CD4-positive, alpha-beta T cell (primary cell): ENCODE measurements around the gene MYO5A. TPM values are rescaled to one million over a fixed set of nuclear protein-coding genes. Genes with fewer than 3 reads are reported as not detected.

ENCODE experiments used
- ATAC-seq: fragments of 200-7000 bp; cut with Tn5 transposase; one replicate; pipeline ENCODE4 v1.10.0; 2022; ENCODE audit warnings: mild to moderate bottlenecking; ENCODE audit not compliant: poor library complexity
- CTCF ChIA-PET: fragments of 350-600 bp; sonication (Branson Sonifier 250); formaldehyde crosslinking; loops from one replicate; lab custom pipeline; 2021; ENCODE audit warnings: antibody characterized with exemption, inconsistent platforms; lab: Charles Lee
- POLR2A ChIA-PET: fragments of 350-600 bp; sonication (Branson Sonifier 250); formaldehyde crosslinking; loops from one replicate; lab custom pipeline; 2021; ENCODE audit warnings: antibody characterized with exemption, inconsistent platforms; lab: Charles Lee
- DNase-seq, 14 experiments: peaks; one replicate each; pipeline ENCODE4 v3.0.0-alpha.2; 2013 to 2020; ENCODE audit warnings: mixed read lengths in 2 of 14
- H3K27ac ChIP-seq, 2 donors: one replicate each; pipeline versions ENCODE4 v1.5.1 to v1.7.0; 2013; ENCODE audit warnings: low read length in 2 of 2, low read depth in 1 of 2, mild to moderate bottlenecking in 1 of 2
- H3K27me3 ChIP-seq, 2 experiments: 1 replicate in 1 of 2; 2 replicates in 1 of 2; pipeline versions ENCODE4 v1.6.1 to v1.7.0; 2013; ENCODE audit warnings: low read length in 2 of 2, control low read depth in 1 of 2, mild to moderate bottlenecking in 1 of 2, moderate library complexity in 1 of 2; ENCODE audit not compliant: insufficient read depth in 2 of 2, control insufficient read depth in 1 of 2
- H3K36me3 ChIP-seq: one replicate; pipeline ENCODE4 v1.6.1; 2013; ENCODE audit warnings: low read length, control low read depth; ENCODE audit not compliant: insufficient read depth
- H3K4me1 ChIP-seq: one replicate; pipeline ENCODE4 v1.6.1; 2013; ENCODE audit warnings: low read length, control low read depth; ENCODE audit not compliant: insufficient read depth
- H3K4me3 ChIP-seq: one replicate; pipeline ENCODE4 v1.5.1; 2013; ENCODE audit warnings: mild to moderate bottlenecking, low read length, moderate library complexity
- H3K9me3 ChIP-seq, 2 experiments: 1 replicate in 1 of 2; 2 replicates in 1 of 2; pipeline versions ENCODE4 v1.6.1 to v1.7.0; 2013; ENCODE audit warnings: low read length in 2 of 2, mild to moderate bottlenecking in 2 of 2, control low read depth in 1 of 2, moderate library complexity in 1 of 2; ENCODE audit not compliant: control insufficient read depth in 1 of 2, insufficient read depth in 1 of 2
- H3K27ac Mint-ChIP-seq: one replicate; pipeline ENCODE4 v1.8.0; 2020; ENCODE audit warnings: mixed read lengths
- H3K27me3 Mint-ChIP-seq: one replicate; pipeline ENCODE4 v1.8.0; 2021; ENCODE audit warnings: mixed read lengths
- H3K36me3 Mint-ChIP-seq: one replicate; pipeline ENCODE4 v1.8.0; 2021; ENCODE audit warnings: low read depth, mixed read lengths
- H3K4me1 Mint-ChIP-seq: one replicate; pipeline ENCODE4 v1.8.0; 2021; ENCODE audit warnings: low read depth, mixed read lengths
- H3K4me3 Mint-ChIP-seq: one replicate; pipeline ENCODE4 v1.8.0; 2020; ENCODE audit warnings: mild to moderate bottlenecking, mixed read lengths
- H3K9me3 Mint-ChIP-seq: one replicate; pipeline ENCODE4 v1.8.0; 2020; ENCODE audit warnings: mixed read lengths
- CTCF ChIP-seq: fragments of 200-600 bp; IDR thresholded peaks from one replicate; pipeline ENCODE4 v1.8.0; 2022; ENCODE audit warnings: antibody characterized with exemption, mild to moderate bottlenecking
- intact Hi-C, 2 experiments: fragments of 100-400 bp; cut with DNase I in 1 of 2; cut with micrococcal nuclease in 1 of 2; formaldehyde crosslinking; loops; one replicate each; pipeline versions ENCODE4 v1.15.1 to v1.9.0; 2023 to 2025; cut with DNase I, micrococcal nuclease
- total RNA-seq, 174 experiments: library from RNA in 2 of 174; stranded (reverse) in 2 of 174; gene quantifications; one replicate each; pipeline ENCODE4 v1.2.3 and lab custom pipeline; 2021 to 2026

The MYO5A gene
- total RNA-seq, 2 experiments from 2014 or later = 25.5 TPM

- Mint-ChIP-seq H3K4me1 (no peaks in the 10 kb centered on the region), H3K9me3 (no peaks in the 10 kb centered on the region), H3K36me3 (peaks cover 68% of the 10 kb centered on the region), H3K27ac (no peak overlapping the region), H3K27me3 (no peaks in the 10 kb centered on the region), H3K4me3 (no peak overlapping the region)
- Histone ChIP-seq H3K4me1 (no peaks in the 10 kb centered on the region), H3K27ac (no peak overlapping the region), H3K4me3 (no peak overlapping the region), H3K9me3 (no peaks in the 10 kb centered on the region), H3K27me3 (no peaks in the 10 kb centered on the region), H3K36me3 (peaks cover 58% of the 10 kb centered on the region)
- no peak for DNase-seq
- ChIA-PET CTCF (no interaction called here), POLR2A (no interaction called here)
- ATAC-seq = no peak
- intact Hi-C loops = no loop called here
- TF ChIP-seq CTCF = no peak
These were observed 178.3 kb downstream of the MYO5A start for GRCh38 chr15:52350423-52350822.

GRCh38 chr15:52349052-52349700 lies 179.5 kb downstream of the MYO5A start:
- H3K27me3 Mint-ChIP-seq = no peaks in the 10 kb centered on the region
- Histone ChIP-seq H3K9me3 (no peaks in the 10 kb centered on the region), H3K27ac (no peak overlapping the region), H3K4me3 (no peak overlapping the region), H3K27me3 (no peaks in the 10 kb centered on the region), H3K36me3 (peaks cover 65% of the 10 kb centered on the region), H3K4me1 (no peaks in the 10 kb centered on the region)
- no peaks in the 10 kb centered on the region for H3K4me1 Mint-ChIP-seq
- POLR2A ChIA-PET = interaction anchor here (0.7 kb wide), 1 partner anchor 115 kb away, joined by 3 read pairs; no protein-coding TSS in a partner anchor
- CTCF ChIA-PET = no interaction called here
- ATAC-seq (no peak), DNase-seq (no peak)
- no peak overlapping the region for H3K27ac Mint-ChIP-seq
- H3K4me3 Mint-ChIP-seq = no peak overlapping the region
- peaks cover 72% of the 10 kb centered on the region for H3K36me3 Mint-ChIP-seq
- intact Hi-C loops = no loop called here
- H3K9me3 Mint-ChIP-seq = no peaks in the 10 kb centered on the region
- TF ChIP-seq CTCF = no peak

- ChIA-PET CTCF (no interaction called here), POLR2A (interaction anchor here (0.9 kb wide), 2 partner anchors 12 to 331 kb away, joined by 3 read pairs; partner anchors contain the start of gene ATOSA)
- H3K9me3 Mint-ChIP-seq = no peaks in the 10 kb centered on the region
- H3K27ac Mint-ChIP-seq = no peak overlapping the region
- H3K4me1 Mint-ChIP-seq = no peaks in the 10 kb centered on the region
- H3K36me3 Mint-ChIP-seq = peaks cover 72% of the 10 kb centered on the region
- DNase-seq = no peak
- intact Hi-C loops = no loop called here
- H3K9me3 ChIP-seq = no peaks in the 10 kb centered on the region
- no peak overlapping the region for H3K27ac ChIP-seq
- H3K36me3 ChIP-seq = peaks cover 60% of the 10 kb centered on the region
- no peaks in the 10 kb centered on the region for H3K27me3 ChIP-seq
- no peak overlapping the region for H3K4me3 ChIP-seq
- ATAC-seq = no peak
- no peaks in the 10 kb centered on the region for H3K4me1 ChIP-seq
- H3K27me3 Mint-ChIP-seq = no peaks in the 10 kb centered on the region
- H3K4me3 Mint-ChIP-seq = no peak overlapping the region
- no peak for TF ChIP-seq CTCF
These were observed 180.5 kb downstream of the MYO5A start for GRCh38 chr15:52348056-52348745.
